ENCODE measurements around the gene DCTPP1. TPM values are rescaled to one million over a fixed set of nuclear protein-coding genes. Genes with fewer than 3 reads are reported as not detected.
"Not testable (repeated sequence)": the region's sequence is repeated elsewhere in the genome, so short reads cannot be mapped to it uniquely, and the experiment has no call there.

Gene DCTPP1
- polyA plus RNA-seq, 2 of the 4 experiments (the other 2 are of a cell fraction) = 105 to 121 TPM

GRCh38 chr16:30397776-30398660 lies 31.8 kb downstream of the DCTPP1 start:
- 91% methylated on average over 22 of the region's 42 CpGs for WGBS (ENCODE audit: missing lambda C conversion rate)
- DNase-seq (ENCODE audit: low read depth in 1 of 2, low spot score in 1 of 2) = no peak
- H3K4me3 ChIP-seq = no peak overlapping the region
- TF ChIP-seq EP300 (IDR thresholded peaks at IDR 0.05) (no peak), CHD4 (IDR thresholded peaks at IDR 0.05; ENCODE audit: borderline replicate concordance) (no peak), MAX (IDR thresholded peaks at IDR 0.05) (no peak), NR3C1 (IDR thresholded peaks at IDR 0.05) (no peak), CEBPB (IDR thresholded peaks at IDR 0.05) (no peak), RNF2 (IDR thresholded peaks at IDR 0.05; ENCODE audit: borderline replicate concordance, low read depth) (no peak), ATOH8 (CRISPR knock-in tag; IDR thresholded peaks at IDR 0.05; ENCODE audit: low read depth) (no peak), RAD21 (conservative IDR thresholded peaks at IDR 0.05 in 1 of 2, IDR thresholded peaks at IDR 0.05 in 1 of 2) (no peak)
- peaks cover 12% of the 10 kb centered on the region for H3K4me1 ChIP-seq
- no peak for ATAC-seq
- POLR2A ChIA-PET = interaction anchor here (0.8 kb wide), 1 partner anchor 253 kb away, joined by 3 read pairs; the partner anchor contains the start of gene PRR14
- H3K4me2 ChIP-seq = no peak overlapping the region
- no peak overlapping the region for H3K27ac ChIP-seq
- CTCF ChIA-PET = interaction anchor here (1.6 to 11.5 kb wide), 2 partner anchors 11 to 231 kb away, joined by 6 to 149 read pairs; partner anchors contain the start of gene ZNF771
- no peaks in the 10 kb centered on the region for H3K9me3 ChIP-seq
- no peak for FAIRE-seq

GRCh38 chr16:30397056-30397455 lies 32.8 kb downstream of the DCTPP1 start:
- WGBS (ENCODE audit: missing lambda C conversion rate) = 91% methylated on average over 4 of the region's 4 CpGs
- TF ChIP-seq BCL3 (IDR thresholded peaks at IDR 0.05) = no peak
- TF ChIP-seq EHF (CRISPR knock-in tag; IDR thresholded peaks at IDR 0.05) = no peak
- no peak for TF ChIP-seq FOSL2 (IDR thresholded peaks at IDR 0.05)
- no peak for TF ChIP-seq FOSL2 (CRISPR knock-in tag; IDR thresholded peaks at IDR 0.05)
- no peak for TF ChIP-seq E2F6 (IDR thresholded peaks at IDR 0.05; ENCODE audit: borderline replicate concordance, low read depth)
- no peak for TF ChIP-seq USF2 (IDR thresholded peaks at IDR 0.05)
- TF ChIP-seq PBX3 (IDR thresholded peaks at IDR 0.05) = no peak
- no peak for TF ChIP-seq HDAC2 (IDR thresholded peaks at IDR 0.05)
- no peak for TF ChIP-seq NPAS2 (CRISPR knock-in tag; IDR thresholded peaks at IDR 0.05; ENCODE audit: borderline replicate concordance)
- no peak for TF ChIP-seq FOXS1 (CRISPR knock-in tag; IDR thresholded peaks at IDR 0.05)
- TF ChIP-seq CEBPB (IDR thresholded peaks at IDR 0.05) = no peak
- no peak for TF ChIP-seq SREBF2 (IDR thresholded peaks at IDR 0.05)
- no peak for TF ChIP-seq CHD4 (IDR thresholded peaks at IDR 0.05; ENCODE audit: borderline replicate concordance)
- TF ChIP-seq KDM5A (IDR thresholded peaks at IDR 0.05) = no peak
- no peak for TF ChIP-seq TP53 (CRISPR knock-in tag; IDR thresholded peaks at IDR 0.05)
- FAIRE-seq (no peak), DNase-seq (ENCODE audit: low read depth in 1 of 2, low spot score in 1 of 2) (no peak), ATAC-seq (no peak)
- Histone ChIP-seq H3K9me3 (no peaks in the 10 kb centered on the region), H3K4me1 (peaks cover 12% of the 10 kb centered on the region), H3K4me2 (peak overlapping the region; percentile 97), H3K27ac (no peak overlapping the region), H3K4me3 (no peak overlapping the region; the same call in 2 of the 3 replicates)
- CTCF ChIA-PET = interaction anchor here (11.5 kb wide), 1 partner anchor 12 kb away, joined by 149 read pairs; the partner anchor contains the start of gene ZNF771
- POLR2A ChIA-PET = no interaction called here

- ATAC-seq; FAIRE-seq; DNase-seq (ENCODE audit: low read depth in 1 of 2, low spot score in 1 of 2); H3K9me3 ChIP-seq: not testable (repeated sequence)
- Histone ChIP-seq H3K4me3 (peak overlapping the region; percentile 86), H3K4me2 (peak overlapping the region; percentile 97), H3K4me1 (peaks cover 12% of the 10 kb centered on the region), H3K27ac (peak overlapping the region in 1 of 2 experiments; percentile 98; a peak in 1 of 6 replicates)
- POLR2A ChIA-PET = interaction anchor here (1.3 kb wide), 1 partner anchor 13 kb away, joined by 3 read pairs; no protein-coding TSS in a partner anchor
- CTCF ChIA-PET = interaction anchor here (0.7 to 11.5 kb wide), 5 partner anchors 8 to 34 kb away, joined by 3 to 149 read pairs (median 10); partner anchors contain the start of genes DCTPP1 and ZNF771
- WGBS (ENCODE audit: missing lambda C conversion rate) = 83% methylated on average over 4 of the region's 4 CpGs
These were observed 33.2 kb downstream of the DCTPP1 start for GRCh38 chr16:30396627-30397026.

All from A549 (cell line).